Keratinocyte (primary cell): Measurements from ENCODE around the gene PRICKLE3. TPM values are rescaled to one million over a fixed set of nuclear protein-coding genes. Genes with fewer than 3 reads are reported as not detected.
A peak's percentile ranks its signal among the peaks of the same experiment; 100 is the strongest.

ENCODE experiments used
- DNase-seq: peaks from one replicate; pipeline ENCODE4 v3.0.0-alpha.2; 2011; ENCODE audit warnings: low read depth, missing footprints, low spot score
- FAIRE-seq: peaks from 2 replicates; lab custom pipeline; 2011; peaks lifted over from hg19 to GRCh38; lab: Jason Lieb, UNC
- H2AFZ ChIP-seq: 2 replicates; pipeline ENCODE4 v1.6.0; 2012; ENCODE audit warnings: low read length, control low read depth, inconsistent platforms; ENCODE audit not compliant: control insufficient read depth
- H3K27ac ChIP-seq: 2 replicates; pipeline ENCODE4 v1.5.1; 2011; ENCODE audit warnings: low read length; ENCODE audit not compliant: control insufficient read depth, insufficient read depth
- H3K27me3 ChIP-seq: 3 replicates; pipeline ENCODE4 v1.6.0; 2011; ENCODE audit warnings: low read length; ENCODE audit not compliant: control insufficient read depth, insufficient read depth; ENCODE audit errors: extremely low read depth
- H3K36me3 ChIP-seq, 2 experiments: 2 replicates in 1 of 2; 3 replicates in 1 of 2; pipeline ENCODE4 v1.5.1; 2011; ENCODE audit warnings: low read length in 2 of 2, mild to moderate bottlenecking in 1 of 2; ENCODE audit not compliant: control insufficient read depth in 2 of 2, insufficient read depth in 2 of 2; ENCODE audit errors: extremely low read depth in 1 of 2
- H3K4me1 ChIP-seq: 3 replicates; pipeline ENCODE4 v1.5.1; 2011; ENCODE audit warnings: low read length; ENCODE audit not compliant: control insufficient read depth, insufficient read depth; ENCODE audit errors: extremely low read depth
- H3K4me2 ChIP-seq: 3 replicates; pipeline ENCODE4 v1.6.0; 2011; ENCODE audit warnings: low read depth, low read length; ENCODE audit not compliant: control insufficient read depth, insufficient read depth; ENCODE audit errors: extremely low read depth
- H3K4me3 ChIP-seq, 3 experiments: fragments of 200-600 bp in 1 of 3; sonication (generic) in 1 of 3; 2 replicates in 2 of 3; 3 replicates in 1 of 3; pipeline ENCODE4 v1.5.1; 2011 to 2016; ENCODE audit warnings: low read length in 3 of 3, mild to moderate bottlenecking in 3 of 3, control low read depth in 2 of 3, inconsistent platforms in 1 of 3, low read depth in 1 of 3, mixed read lengths in 1 of 3, mixed run types in 1 of 3, moderate library complexity in 1 of 3; ENCODE audit not compliant: control insufficient read depth in 2 of 3, insufficient read depth in 2 of 3; ENCODE audit errors: extremely low read depth in 1 of 3
- H3K79me2 ChIP-seq: 2 replicates; pipeline ENCODE4 v1.6.0; 2012; ENCODE audit warnings: low read length; ENCODE audit not compliant: control insufficient read depth, insufficient read depth
- H3K9ac ChIP-seq: 3 replicates; pipeline ENCODE4 v1.6.0; 2011; ENCODE audit warnings: low read length; ENCODE audit not compliant: control insufficient read depth, insufficient read depth; ENCODE audit errors: extremely low read depth
- H3K9me1 ChIP-seq: 3 replicates; pipeline ENCODE4 v1.6.0; 2011; ENCODE audit warnings: low read length; ENCODE audit not compliant: control insufficient read depth, insufficient read depth; ENCODE audit errors: extremely low read depth
- H3K9me3 ChIP-seq: 2 replicates; pipeline ENCODE4 v1.5.1; 2012; ENCODE audit warnings: low read depth, low read length; ENCODE audit not compliant: control insufficient read depth
- H4K20me1 ChIP-seq: 3 replicates; pipeline ENCODE4 v1.6.0; 2011; ENCODE audit warnings: low read length; ENCODE audit not compliant: control insufficient read depth, insufficient read depth; ENCODE audit errors: extremely low read depth
- CTCF ChIP-seq, 3 experiments: IDR thresholded peaks in 1 of 3; conservative IDR thresholded peaks in 1 of 3; optimal IDR thresholded peaks in 1 of 3; 2 replicates in 2 of 3; 3 replicates in 1 of 3; pipeline versions ENCODE3 to v1.5.1; 2011; ENCODE audit warnings: low read length in 3 of 3, mild to moderate bottlenecking in 3 of 3, moderate library complexity in 2 of 3, control low read depth in 1 of 3, inconsistent platforms in 1 of 3; ENCODE audit not compliant: insufficient read depth in 2 of 3; ENCODE audit errors: extremely low read depth in 1 of 3
- EZH2 ChIP-seq: IDR thresholded peaks from one replicate; pipeline ENCODE4 v1.6.1; 2012; ENCODE audit warnings: inconsistent platforms, mild to moderate bottlenecking, low read length, moderate library complexity
- dilution Hi-C: fragments of 300-500 bp; cut with MboI; formaldehyde crosslinking; loops from one replicate; pipeline ENCODE4 v1.7.0; 2020; ENCODE audit warnings: low sequenced_read_pairs; ENCODE audit not compliant: extremely low pct_ligation_motif_present
- polyA plus RNA-seq, 5 experiments: library from polyadenylated mRNA; depleted of rRNA in 3 of 5; stranded (reverse) in 3 of 5; stranded (forward) in 1 of 5; unstranded in 1 of 5; fragments of >200 nt; gene quantifications; 1 replicate in 1 of 5; 2 replicates in 3 of 5; 3 replicates in 1 of 5; pipeline versions ENCODE4 v1.2.1 to v1.2.3, GENCODE V29; 2011 to 2012; ENCODE audit warnings: missing spikeins in 2 of 5, low read depth in 1 of 5, low replicate concordance in 1 of 5

Gene PRICKLE3
- polyA plus RNA-seq, 1 donor (not counting 4 experiments of a cell fraction or from before 2014, with no cell fraction given) = 8.7 TPM

GRCh38 chrX:49187526-49187925 lies 1.4 kb upstream of the PRICKLE3 start:
- no peak for FAIRE-seq

GRCh38 chrX:49187028-49187394 lies 838 bp upstream of the PRICKLE3 start:
- dilution Hi-C loops = no loop called here
- H3K36me3 ChIP-seq = peaks cover 4 to 6% of the 10 kb centered on the region in 2 experiments
- no peaks in the 10 kb centered on the region for H3K9me1 ChIP-seq
- H3K27ac ChIP-seq = no peak overlapping the region
- FAIRE-seq = no peak
- peaks cover 17% of the 10 kb centered on the region for H3K4me1 ChIP-seq
- no peaks in the 10 kb centered on the region for H3K27me3 ChIP-seq
- peaks cover 13% of the 10 kb centered on the region for H3K79me2 ChIP-seq
- H2AFZ ChIP-seq = no peak overlapping the region
- TF ChIP-seq CTCF (optimal IDR thresholded peaks at IDR 0.05 in 1 of 3, IDR thresholded peaks at IDR 0.05 in 1 of 3, conservative IDR thresholded peaks at IDR 0.05 in 1 of 3; ENCODE audit: extremely low read depth in 1 of 3, insufficient read depth in 2 of 3, low read length in 3 of 3) (no peak), EZH2 (no peak)
- H4K20me1 ChIP-seq = no peaks in the 10 kb centered on the region
- DNase-seq = no peak
- H3K4me2 ChIP-seq = no peak overlapping the region
- no peak overlapping the region for H3K9ac ChIP-seq
- peak overlapping the region in 1 of 3 experiments; percentile 38 for H3K4me3 ChIP-seq
- no peaks in the 10 kb centered on the region for H3K9me3 ChIP-seq

More at GRCh38 chrX:49187526-49187925, 1.4 kb upstream of the PRICKLE3 start:
- Histone ChIP-seq H3K4me2 (no peak overlapping the region), H2AFZ (no peak overlapping the region), H3K9me3 (no peaks in the 10 kb centered on the region), H3K9ac (no peak overlapping the region), H3K4me1 (peaks cover 17% of the 10 kb centered on the region), H3K36me3 (peaks cover 4 to 6% of the 10 kb centered on the region in 2 experiments), H3K4me3 (no peak overlapping the region), H3K27ac (no peak overlapping the region), H4K20me1 (no peaks in the 10 kb centered on the region), H3K27me3 (no peaks in the 10 kb centered on the region), H3K9me1 (no peaks in the 10 kb centered on the region), H3K79me2 (peaks cover 9% of the 10 kb centered on the region)
- dilution Hi-C loops = no loop called here
- TF ChIP-seq EZH2 (no peak), CTCF (optimal IDR thresholded peaks at IDR 0.05 in 1 of 3, IDR thresholded peaks at IDR 0.05 in 1 of 3, conservative IDR thresholded peaks at IDR 0.05 in 1 of 3; ENCODE audit: extremely low read depth in 1 of 3, insufficient read depth in 2 of 3, low read length in 3 of 3) (no peak)
- DNase-seq = no peak
